GM23338 (cell line): ENCODE results near the gene ANKRD6. TPM values are rescaled to one million over a fixed set of nuclear protein-coding genes. Genes with fewer than 3 reads are reported as not detected.

Experiments used
- ATAC-seq: fragments of 200-7000 bp; cut with Tn5 transposase; 3 replicates; pipeline ENCODE4 v1.9.1; 2020
- DNase-seq: peaks from one replicate; pipeline ENCODE4 v3.0.0-alpha.2; 2015; ENCODE audit warnings: low spot score
- H2AFZ ChIP-seq: fragments of 200-600 bp; sonication (generic); 2 replicates; pipeline ENCODE4 v1.8.0; 2016; ENCODE audit warnings: antibody characterized with exemption, mild to moderate bottlenecking, moderate library complexity
- H3F3A ChIP-seq: fragments of 200-600 bp; sonication (generic); replicated peaks from 2 replicates; pipeline ENCODE4 v1.8.0; 2017; ENCODE audit warnings: antibody characterized with exemption, mixed run types, low read depth
- H3K27ac ChIP-seq: fragments of 200-600 bp; sonication (generic); 2 replicates; pipeline ENCODE4 v1.6.1; 2016; ENCODE audit warnings: low read depth
- H3K27me3 ChIP-seq: fragments of 200-600 bp; sonication (generic); 2 replicates; pipeline ENCODE4 v1.8.0; 2016; ENCODE audit warnings: mild to moderate bottlenecking, mixed run types, moderate library complexity; ENCODE audit not compliant: insufficient read depth
- H3K36me3 ChIP-seq: fragments of 200-600 bp; sonication (generic); 2 replicates; pipeline ENCODE4 v1.8.0; 2016; ENCODE audit warnings: mild to moderate bottlenecking; ENCODE audit not compliant: insufficient read depth
- H3K4me1 ChIP-seq: fragments of 200-600 bp; sonication (generic); 2 replicates; pipeline ENCODE4 v1.8.0; 2016; ENCODE audit warnings: mild to moderate bottlenecking, moderate library complexity; ENCODE audit not compliant: insufficient read depth
- H3K4me2 ChIP-seq: fragments of 200-600 bp; sonication (generic); 2 replicates; pipeline ENCODE4 v1.7.1; 2017; ENCODE audit warnings: mixed run types
- H3K4me3 ChIP-seq: fragments of 200-600 bp; sonication (generic); 2 replicates; pipeline ENCODE4 v1.6.1; 2016; ENCODE audit warnings: mixed run types
- H3K79me2 ChIP-seq: fragments of 200-600 bp; sonication (generic); replicated peaks from 2 replicates; pipeline ENCODE4 v1.8.0; 2017; ENCODE audit warnings: mild to moderate bottlenecking; ENCODE audit not compliant: insufficient read depth
- H3K9me2 ChIP-seq: fragments of 200-600 bp; sonication (generic); 2 replicates; pipeline ENCODE4 v1.8.0; 2017; ENCODE audit not compliant: insufficient read depth
- H4K20me1 ChIP-seq: fragments of 200-600 bp; sonication (generic); replicated peaks from 2 replicates; pipeline ENCODE4 v1.8.0; 2017; ENCODE audit warnings: mild to moderate bottlenecking; ENCODE audit not compliant: insufficient read depth
- H3K27ac Mint-ChIP-seq: 2 replicates; pipeline ENCODE4 v1.8.0; 2020; ENCODE audit warnings: inconsistent platforms, mild to moderate bottlenecking, moderate library complexity, mixed read lengths
- H3K27me3 Mint-ChIP-seq: 3 replicates; pipeline ENCODE4 v1.8.0; 2022; ENCODE audit warnings: low read depth, mild to moderate bottlenecking, moderate library complexity, mixed read lengths, inconsistent platforms; ENCODE audit not compliant: insufficient read depth, poor library complexity
- H3K36me3 Mint-ChIP-seq: 3 replicates; pipeline ENCODE4 v1.8.0; 2021; ENCODE audit warnings: low read depth, mild to moderate bottlenecking, inconsistent platforms, moderate library complexity, mixed read lengths
- H3K4me1 Mint-ChIP-seq: 3 replicates; pipeline ENCODE4 v1.8.0; 2020; ENCODE audit warnings: mild to moderate bottlenecking, inconsistent platforms, mixed read lengths
- H3K4me3 Mint-ChIP-seq: 3 replicates; pipeline ENCODE4 v1.8.0; 2021; ENCODE audit warnings: moderate library complexity, mild to moderate bottlenecking, inconsistent platforms, mixed read lengths
- H3K9me3 Mint-ChIP-seq: 3 replicates; pipeline ENCODE4 v1.8.0; 2020; ENCODE audit warnings: moderate library complexity, mild to moderate bottlenecking, inconsistent platforms, mixed read lengths
- CREB1 ChIP-seq: fragments of 250-450 bp; sonication (Bioruptor Pico); IDR thresholded peaks from 2 replicates; pipeline ENCODE4 v1.5.0; 2020; ENCODE audit warnings: low read depth, mild to moderate bottlenecking, moderate library complexity
- CTCF ChIP-seq, 2 experiments: fragments of 200-600 bp in 1 of 2; sonication (generic) in 1 of 2; conservative IDR thresholded peaks; 2 replicates each; pipeline versions ENCODE4 v1.5.1 to v1.6.1; 2016 to 2017; ENCODE audit warnings: antibody characterized with exemption in 2 of 2, low read depth in 2 of 2, mild to moderate bottlenecking in 2 of 2, moderate library complexity in 1 of 2
- ETS1 ChIP-seq: IDR thresholded peaks from 2 replicates; pipeline ENCODE4 v1.6.1; 2016; ENCODE audit warnings: antibody characterized with exemption
- EZH2phosphoT487 ChIP-seq: fragments of 200-600 bp; sonication (generic); IDR thresholded peaks from one replicate; pipeline ENCODE4 v1.8.1; 2018; ENCODE audit warnings: antibody characterized with exemption; ENCODE audit not compliant: unreplicated experiment
- JUNB ChIP-seq: IDR thresholded peaks from one replicate; pipeline ENCODE4 v1.6.1; 2016; ENCODE audit warnings: antibody characterized with exemption; ENCODE audit not compliant: unreplicated experiment
- NANOG ChIP-seq: IDR thresholded peaks from 2 replicates; pipeline ENCODE4 v1.6.1; 2016; ENCODE audit warnings: antibody characterized with exemption, borderline replicate concordance
- REST ChIP-seq: IDR thresholded peaks from one replicate; pipeline ENCODE4 v1.6.1; 2018; ENCODE audit warnings: antibody characterized with exemption; ENCODE audit not compliant: unreplicated experiment
- STAT1 ChIP-seq: IDR thresholded peaks from one replicate; pipeline ENCODE4 v1.6.1; 2016; ENCODE audit warnings: antibody characterized with exemption; ENCODE audit not compliant: unreplicated experiment
- ZNF114 ChIP-seq: fragments of 250-450 bp; sonication (Bioruptor Pico); IDR thresholded peaks from 2 replicates; pipeline ENCODE4 v1.5.0; 2020; ENCODE audit warnings: mild to moderate bottlenecking, moderate library complexity
- ZNF331 ChIP-seq: fragments of 250-450 bp; sonication (Bioruptor Pico); IDR thresholded peaks from 2 replicates; pipeline ENCODE4 v1.5.0; 2020; ENCODE audit warnings: low read depth, mild to moderate bottlenecking, moderate library complexity
- polyA plus RNA-seq: library from polyadenylated mRNA; unstranded; fragments of >200 nt; fragmentation: Nextera tagmentation; extraction: Ambion mirVana; gene quantifications from 2 replicates; pipeline ENCODE4 v1.2.1, GENCODE V29; 2016
- total RNA-seq: library from RNA; depleted of rRNA; stranded (reverse); fragments of >200 nt; shearing (Covaris generic); gene quantifications from 2 replicates; pipeline ENCODE4 v1.2.3, GENCODE V29; 2014

Gene ANKRD6
- total and polyA plus RNA-seq, 2 experiments from 2014 or later, result 3.2 to 9.2 TPM

- DNase-seq (no peak), ATAC-seq (no peak)
- H3K27me3 Mint-ChIP-seq, result peaks cover 5% of the 10 kb centered on the region
- peaks cover 15% of the 10 kb centered on the region for H3K79me2 ChIP-seq
- peaks cover 5% of the 10 kb centered on the region; the same call in 2 of the 3 replicates for H3K4me1 Mint-ChIP-seq
- no peaks in the 10 kb centered on the region for H3K27me3 ChIP-seq
- H4K20me1 ChIP-seq, result no peaks in the 10 kb centered on the region; the same call in 1 of the 2 replicates
- TF ChIP-seq NANOG (no peak), ZNF114 (CRISPR knock-in tag) (no peak), CTCF (conservative IDR thresholded peaks at IDR 0.05; ENCODE audit: low read depth in 2 of 2) (no peak), JUNB (no peak), ZNF331 (CRISPR knock-in tag) (no peak), CREB1 (CRISPR knock-in tag) (no peak), STAT1 (no peak), EZH2phosphoT487 (no peak), REST (no peak), ETS1 (no peak)
- no peaks in the 10 kb centered on the region for H3K36me3 ChIP-seq
- no peaks in the 10 kb centered on the region for H3K9me2 ChIP-seq
- H2AFZ ChIP-seq, result no peak overlapping the region
- 0 out of 3 replicates have a peak, but pooled peaks cover 4% of the 10 kb centered on the region for H3K36me3 Mint-ChIP-seq
- H3F3A ChIP-seq, result no peaks in the 10 kb centered on the region
- H3K9me3 Mint-ChIP-seq, result no peaks in the 10 kb centered on the region
- no peak overlapping the region for H3K27ac Mint-ChIP-seq
- H3K4me2 ChIP-seq, result no peak overlapping the region
- H3K4me1 ChIP-seq, result no peaks in the 10 kb centered on the region
- no peak overlapping the region for H3K27ac ChIP-seq
- no peak overlapping the region for H3K4me3 Mint-ChIP-seq
- H3K4me3 ChIP-seq, result no peak overlapping the region
Observed at GRCh38 chr6:89398762-89399525, 34.0 kb upstream of the ANKRD6 start.
